GM12875 (cell line): ENCODE results near the gene ATP9A.

ENCODE experiments used
- H3K4me3 ChIP-seq: one replicate; pipeline ENCODE4 v1.5.1; 2011; ENCODE audit warnings: low read depth, low read length, control low read depth
- CTCF ChIP-seq: IDR thresholded peaks from 2 replicates; pipeline ENCODE4 v1.5.1; 2011; ENCODE audit warnings: low read depth, mild to moderate bottlenecking, control low read depth, inconsistent platforms, low read length, moderate library complexity, borderline replicate concordance; ENCODE audit not compliant: insufficient read depth

ATP9A gene

GRCh38 chr20:51587145-51587544, 181.0 kb downstream of the ATP9A start:
- H3K4me3 ChIP-seq = no peak overlapping the region

DNA sequence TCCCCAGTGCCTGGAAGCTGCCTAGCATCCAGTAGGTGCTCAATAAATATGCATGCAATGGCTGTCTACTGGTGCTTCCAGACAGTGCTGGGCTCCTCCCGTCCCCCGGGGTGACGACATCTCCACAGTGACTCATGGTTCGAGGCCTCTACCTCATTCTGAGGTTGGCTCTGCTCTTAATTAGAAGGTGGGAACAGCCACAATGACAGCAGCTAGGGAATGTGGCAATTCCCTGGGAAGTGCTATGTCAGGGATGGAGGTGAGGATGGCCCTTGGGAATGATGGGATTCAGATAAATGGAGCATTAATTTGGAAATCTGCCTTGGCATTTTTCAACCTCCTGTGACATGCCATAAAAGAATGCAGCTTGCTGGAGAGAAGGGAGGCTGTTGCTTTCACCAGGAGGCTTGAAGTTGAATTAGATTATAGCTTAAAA, 182.2 kb downstream of the ATP9A start:
- no peak for TF ChIP-seq CTCF
- H3K4me3 ChIP-seq = no peak overlapping the region

More at GRCh38 chr20:51587145-51587544, 181.0 kb downstream of the ATP9A start:
- no peak for TF ChIP-seq CTCF

GRCh38 chr20:51585148-51585547, 183.0 kb downstream of the ATP9A start:
- TF ChIP-seq CTCF = no peak
- H3K4me3 ChIP-seq = no peak overlapping the region

DNA sequence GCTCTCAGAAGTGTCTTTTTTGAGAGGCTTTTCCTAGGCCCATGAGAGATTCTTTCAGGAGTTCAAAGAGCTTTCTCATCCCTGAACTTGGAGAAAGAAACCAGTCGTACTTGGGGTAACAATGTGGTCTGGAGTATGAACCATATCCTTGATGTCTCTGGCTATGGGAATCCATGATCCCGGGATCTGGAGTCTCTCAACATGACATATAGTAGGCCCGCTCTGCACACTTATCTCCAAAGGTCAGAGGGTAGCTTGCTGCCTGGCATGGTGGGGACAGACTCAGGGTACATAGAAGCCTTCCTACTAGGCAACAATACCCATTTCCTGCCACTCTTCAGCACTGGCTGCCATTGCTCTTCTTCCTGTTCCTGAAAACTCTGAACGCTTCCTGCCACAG, 183.5 kb downstream of the ATP9A start:
- no peak overlapping the region for H3K4me3 ChIP-seq
- TF ChIP-seq CTCF = no peak

DNA sequence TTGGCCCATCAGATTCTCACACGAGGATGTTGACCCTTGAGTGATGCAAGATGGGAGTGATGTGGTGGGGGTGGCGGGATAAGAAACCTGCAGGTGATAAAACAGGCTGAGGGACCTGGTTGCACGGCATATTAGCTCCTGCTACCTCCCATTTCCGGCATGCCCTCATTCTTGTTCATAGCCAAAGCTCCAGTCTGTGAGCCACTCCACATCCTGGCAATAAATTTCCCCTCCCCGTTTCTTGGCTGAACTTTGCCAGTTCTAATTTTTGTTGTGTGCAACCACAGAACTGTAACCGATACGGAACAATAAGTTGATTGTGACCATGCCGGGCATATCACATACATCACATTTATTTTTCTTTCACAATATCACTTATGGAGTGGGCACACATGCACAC, 184.1 kb downstream of the ATP9A start:
- no peak for TF ChIP-seq CTCF
- no peak overlapping the region for H3K4me3 ChIP-seq

DNA sequence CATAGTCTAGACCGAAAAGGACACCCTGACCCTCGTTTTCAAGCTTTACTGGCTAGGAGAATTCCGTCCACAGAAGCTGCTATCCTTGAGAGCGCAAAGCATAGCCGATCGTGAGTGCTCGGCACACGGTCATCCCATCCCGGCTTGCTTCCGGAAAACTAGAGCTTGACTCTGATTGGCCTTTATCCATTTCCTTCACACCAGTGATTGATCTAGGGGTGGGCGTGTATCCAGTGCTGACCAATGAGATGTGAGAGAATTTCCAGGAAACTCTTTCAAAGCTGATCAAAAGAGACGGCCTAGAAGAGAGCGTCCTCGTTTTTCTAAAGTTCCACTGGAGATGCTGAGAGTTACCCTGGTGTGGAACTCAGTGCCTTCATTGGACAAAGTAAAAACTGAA, 184.7 kb downstream of the ATP9A start:
- no peak for TF ChIP-seq CTCF
- H3K4me3 ChIP-seq = no peak overlapping the region

DNA sequence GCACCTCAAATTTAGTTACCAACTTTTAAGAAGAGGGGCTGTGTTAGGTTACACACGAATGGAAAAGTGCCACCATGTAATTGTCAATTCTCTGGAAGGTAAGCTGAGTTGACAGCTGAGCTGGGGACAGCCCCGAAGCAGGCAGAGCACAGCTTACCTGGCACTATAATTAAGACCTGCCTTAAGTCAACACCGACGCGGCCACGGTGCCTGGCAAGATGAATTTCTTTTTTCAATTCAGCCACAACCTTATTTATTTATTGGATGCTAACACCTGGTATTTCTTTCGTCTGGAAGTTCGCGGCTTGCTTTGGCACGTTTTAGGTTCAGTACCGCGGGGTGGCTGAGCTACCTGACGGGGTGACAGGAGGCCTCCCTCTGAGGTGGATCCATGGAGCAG, 185.1 kb downstream of the ATP9A start:
- no peak overlapping the region for H3K4me3 ChIP-seq
- no peak for TF ChIP-seq CTCF
